Upper lobe of left lung (tissue), 4 donors: ENCODE results near the gene ALCAM.

Experiments
- EP300 ChIP-seq, 4 donors: sonication (generic); formaldehyde crosslinking; IDR thresholded peaks; one replicate each; pipeline ENCODE4 v1.5.1; 2017; ENCODE audit warnings: antibody characterized with exemption in 4 of 4, control low read depth in 2 of 4
- TF ChIP-seq, protein P1 (sequence below), 6 experiments: fragments of 450-650 bp in 4 of 6; fragments of 200-600 bp in 2 of 6; sonication (generic) in 2 of 6; IDR thresholded peaks; one replicate each; pipeline ENCODE4 v1.5.1; 2016 to 2019; ENCODE audit warnings: antibody characterized with exemption in 6 of 6

DNA sequence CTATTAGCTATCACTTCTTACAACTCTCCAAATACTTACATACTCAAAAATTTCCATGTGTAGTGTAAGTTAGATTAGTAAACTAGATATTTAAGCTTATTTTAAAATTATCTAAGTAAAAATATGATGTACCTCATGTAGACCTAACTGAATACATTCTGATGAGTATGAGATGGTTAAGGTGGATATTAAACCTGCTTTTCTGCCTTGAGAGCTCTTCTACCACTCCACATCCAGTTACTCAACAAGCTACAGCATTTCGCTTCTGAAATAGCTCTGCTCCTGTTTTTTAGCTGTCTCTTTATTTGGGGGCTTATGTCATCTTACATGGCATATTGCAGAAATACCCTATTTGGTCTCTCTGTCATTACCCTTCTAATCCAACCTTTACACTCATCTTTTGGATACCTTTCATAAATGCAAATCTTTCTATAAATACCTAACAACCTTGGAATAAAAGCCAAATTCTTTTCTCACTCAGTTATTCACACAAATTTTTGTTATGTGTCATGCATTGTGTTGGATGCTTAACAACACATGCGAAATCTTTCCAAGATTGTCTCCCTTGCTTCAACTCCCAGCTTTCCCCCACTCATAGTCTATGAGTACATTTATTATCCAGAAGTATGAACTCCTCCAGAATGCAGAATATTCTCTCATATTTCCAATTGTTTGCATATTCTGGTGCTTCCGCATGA is 92.0 kb downstream of the ALCAM start:
- TF ChIP-seq, protein P1, sequence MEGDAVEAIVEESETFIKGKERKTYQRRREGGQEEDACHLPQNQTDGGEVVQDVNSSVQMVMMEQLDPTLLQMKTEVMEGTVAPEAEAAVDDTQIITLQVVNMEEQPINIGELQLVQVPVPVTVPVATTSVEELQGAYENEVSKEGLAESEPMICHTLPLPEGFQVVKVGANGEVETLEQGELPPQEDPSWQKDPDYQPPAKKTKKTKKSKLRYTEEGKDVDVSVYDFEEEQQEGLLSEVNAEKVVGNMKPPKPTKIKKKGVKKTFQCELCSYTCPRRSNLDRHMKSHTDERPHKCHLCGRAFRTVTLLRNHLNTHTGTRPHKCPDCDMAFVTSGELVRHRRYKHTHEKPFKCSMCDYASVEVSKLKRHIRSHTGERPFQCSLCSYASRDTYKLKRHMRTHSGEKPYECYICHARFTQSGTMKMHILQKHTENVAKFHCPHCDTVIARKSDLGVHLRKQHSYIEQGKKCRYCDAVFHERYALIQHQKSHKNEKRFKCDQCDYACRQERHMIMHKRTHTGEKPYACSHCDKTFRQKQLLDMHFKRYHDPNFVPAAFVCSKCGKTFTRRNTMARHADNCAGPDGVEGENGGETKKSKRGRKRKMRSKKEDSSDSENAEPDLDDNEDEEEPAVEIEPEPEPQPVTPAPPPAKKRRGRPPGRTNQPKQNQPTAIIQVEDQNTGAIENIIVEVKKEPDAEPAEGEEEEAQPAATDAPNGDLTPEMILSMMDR (IDR thresholded peaks at IDR 0.05): no peak
- TF ChIP-seq EP300 (IDR thresholded peaks at IDR 0.05): no peak
